GM12878 (cell line): Measurements from ENCODE around the gene MAPK8IP3. TPM values are rescaled to one million over a fixed set of nuclear protein-coding genes. Genes with fewer than 3 reads are reported as not detected.

Source experiments
- ATAC-seq: fragments of 200-7000 bp; cut with Tn5 transposase; 3 replicates; pipeline ENCODE4 v1.9.1; 2020; ENCODE audit warnings: mild to moderate bottlenecking, moderate library complexity
- BruUV-seq: library from RNA; stranded (reverse); fragments of 400-500 nt; replicated peaks from 2 replicates; lab custom pipeline; 2021; lab: Mats Ljungman, UMichigan
- CTCF ChIA-PET: fragments of 300-600 bp; sonication (Branson Sonifier 250); formaldehyde crosslinking; extraction: SDS; loops from one replicate; lab custom pipeline; 2021; ENCODE audit warnings: inconsistent platforms; lab: Yijun Ruan, JAX
- POLR2A ChIA-PET: fragments of 350-600 bp; formaldehyde crosslinking; extraction: SDS; loops from one replicate; lab custom pipeline; 2021; ENCODE audit warnings: inconsistent platforms; lab: Charles Lee
- RAD21 ChIA-PET: fragments of 300-600 bp; sonication (Branson Sonifier 250); formaldehyde crosslinking; loops from one replicate; lab custom pipeline; 2023; ENCODE audit warnings: antibody characterized with exemption; ENCODE audit not compliant: unreplicated experiment; lab: Charles Lee
- SMC1A ChIA-PET: fragments of 300-600 bp; sonication (Branson Sonifier 250); formaldehyde crosslinking; loops from one replicate; lab custom pipeline; 2023; ENCODE audit not compliant: unreplicated experiment, uncharacterized antibody; lab: Charles Lee
- DNase-seq: peaks from one replicate; pipeline ENCODE4 v3.0.0-alpha.2; 2011; ENCODE audit warnings: low read depth, low spot score
- FAIRE-seq: peaks from 3 replicates; lab custom pipeline; 2011; peaks lifted over from hg19 to GRCh38; lab: Jason Lieb, UNC
- H2AFZ ChIP-seq: 2 replicates; pipeline ENCODE4 v1.6.0; 2011; ENCODE audit warnings: low read depth, low read length, control low read depth; ENCODE audit not compliant: control insufficient read depth
- H3K27ac ChIP-seq: 2 replicates; pipeline ENCODE4 v1.5.1; 2011; ENCODE audit warnings: control low read depth; ENCODE audit not compliant: control insufficient read depth, insufficient read depth
- H3K27me3 ChIP-seq, 2 experiments: replicated peaks in 1 of 2; 2 replicates each; pipeline versions ENCODE4 v1.6.0 to v1.6.1; 2011; ENCODE audit warnings: low read length in 1 of 2; ENCODE audit not compliant: control insufficient read depth in 2 of 2, insufficient read depth in 2 of 2
- H3K36me3 ChIP-seq, 2 experiments: 2 replicates each; pipeline ENCODE4 v1.5.1; 2011; ENCODE audit warnings: low read length in 1 of 2; ENCODE audit not compliant: control insufficient read depth in 2 of 2, insufficient read depth in 2 of 2
- H3K4me1 ChIP-seq: 2 replicates; pipeline ENCODE4 v1.6.1; 2011; ENCODE audit warnings: mild to moderate bottlenecking, low read length, moderate library complexity, mixed read lengths; ENCODE audit not compliant: control insufficient read depth, insufficient read depth
- H3K4me2 ChIP-seq: 2 replicates; pipeline ENCODE4 v1.6.0; 2011; ENCODE audit warnings: control low read depth; ENCODE audit not compliant: control insufficient read depth, insufficient read depth
- H3K4me3 ChIP-seq: fragments of 200-600 bp; sonication (generic); 2 replicates; pipeline ENCODE4 v1.5.1; 2016
- H3K79me2 ChIP-seq: 2 replicates; pipeline ENCODE4 v1.6.0; 2011; ENCODE audit warnings: low read length; ENCODE audit not compliant: control insufficient read depth, insufficient read depth
- H3K9ac ChIP-seq: 2 replicates; pipeline ENCODE4 v1.8.0; 2011; ENCODE audit warnings: low read length, control low read depth, mixed read lengths; ENCODE audit not compliant: control insufficient read depth, insufficient read depth
- H3K9me3 ChIP-seq: replicated peaks from 3 replicates; pipeline ENCODE4 v1.5.1; 2011; ENCODE audit warnings: mild to moderate bottlenecking, low read length; ENCODE audit not compliant: control insufficient read depth, insufficient read depth
- H4K20me1 ChIP-seq: 2 replicates; pipeline ENCODE4 v1.6.0; 2011; ENCODE audit not compliant: control insufficient read depth, insufficient read depth
- ATF2 ChIP-seq: IDR thresholded peaks from 2 replicates; pipeline ENCODE4 v1.6.1; 2012; ENCODE audit warnings: low read length, inconsistent platforms
- ATF7 ChIP-seq: fragments of 450-650 bp; IDR thresholded peaks from 2 replicates; pipeline ENCODE4 v1.6.1; 2016; ENCODE audit warnings: low read depth, mild to moderate bottlenecking
- BCL11A ChIP-seq: IDR thresholded peaks from 2 replicates; pipeline ENCODE4 v1.6.1; 2011; ENCODE audit warnings: low read depth, low read length
- CBX5 ChIP-seq: sonication (generic); IDR thresholded peaks from 2 replicates; pipeline ENCODE4 v1.6.1; 2016; ENCODE audit warnings: low read depth, moderate library complexity, mild to moderate bottlenecking, inconsistent platforms
- CEBPB ChIP-seq, 2 experiments: fragments of 150-350 bp in 1 of 2; IDR thresholded peaks; 2 replicates each; pipeline ENCODE4 v1.6.1; 2012 to 2014; ENCODE audit warnings: low read depth in 2 of 2, low read length in 2 of 2, borderline replicate concordance in 1 of 2, inconsistent platforms in 1 of 2
- CHD1 ChIP-seq: IDR thresholded peaks from 2 replicates; pipeline ENCODE4 v1.6.1; 2012; ENCODE audit warnings: low read depth, low read length, improper control_type of control experiment
- CREM ChIP-seq: IDR thresholded peaks from 2 replicates; pipeline ENCODE4 v1.6.1; 2014; ENCODE audit warnings: antibody characterized with exemption, low read depth
- EED ChIP-seq: sonication (generic); IDR thresholded peaks from 2 replicates; pipeline ENCODE4 v1.6.1; 2016; ENCODE audit warnings: antibody characterized with exemption, low read depth
- FOXK2 ChIP-seq: fragments of 450-650 bp; IDR thresholded peaks from 2 replicates; pipeline ENCODE4 v1.6.1; 2017; ENCODE audit warnings: mild to moderate bottlenecking, moderate library complexity
- FOXM1 ChIP-seq: IDR thresholded peaks from 2 replicates; pipeline ENCODE4 v1.6.1; 2012; ENCODE audit warnings: low read depth, mild to moderate bottlenecking, inconsistent platforms, low read length, moderate library complexity
- GATAD2B ChIP-seq: fragments of 450-650 bp; conservative IDR thresholded peaks from 2 replicates; pipeline ENCODE4 v1.6.1; 2017; ENCODE audit warnings: low read depth, mild to moderate bottlenecking, moderate library complexity
- HDAC2 ChIP-seq: fragments of 200-600 bp; sonication (generic); IDR thresholded peaks from 2 replicates; pipeline ENCODE4 v1.6.1; 2017
- JUNB ChIP-seq: IDR thresholded peaks from 2 replicates; pipeline ENCODE4 v1.6.1; 2016; ENCODE audit warnings: antibody characterized with exemption, mild to moderate bottlenecking
- LARP7 ChIP-seq: fragments of 450-650 bp; IDR thresholded peaks from 2 replicates; pipeline ENCODE4 v1.6.1; 2017; ENCODE audit warnings: mild to moderate bottlenecking
- PAX5 ChIP-seq: IDR thresholded peaks from 2 replicates; pipeline ENCODE4 v1.6.1; 2011; ENCODE audit warnings: low read depth, low read length, borderline replicate concordance
- RELB ChIP-seq: fragments of 450-650 bp; IDR thresholded peaks from 2 replicates; pipeline ENCODE4 v1.6.1; 2017; ENCODE audit warnings: low read depth, mild to moderate bottlenecking, moderate library complexity
- SMAD5 ChIP-seq: IDR thresholded peaks from 2 replicates; pipeline ENCODE4 v1.6.1; 2016; ENCODE audit warnings: antibody characterized with exemption, low read depth
- ZNF207 ChIP-seq: fragments of 450-650 bp; IDR thresholded peaks from 2 replicates; pipeline ENCODE4 v1.6.1; 2014; ENCODE audit warnings: antibody characterized with exemption, mild to moderate bottlenecking, borderline replicate concordance
- ZNF24 ChIP-seq: fragments of 450-650 bp; IDR thresholded peaks from 2 replicates; pipeline ENCODE4 v1.6.1; 2017; ENCODE audit warnings: antibody characterized with exemption, mild to moderate bottlenecking
- WGBS: methylation state at CpG from one replicate; pipeline ENCODE4 v1.1.6; 2016; ENCODE audit warnings: low lambda C conversion rate; ENCODE audit not compliant: insufficient replicate concordance, insufficient coverage; ENCODE audit errors: missing lambda C conversion rate; 5-methylcytosine and 5-hydroxymethylcytosine counted together
- in situ Hi-C: fragments of 300-500 bp; cut with MboI; formaldehyde crosslinking; loops from 9 replicates; pipeline ENCODE4 v1.14.3; 2018; ENCODE audit warnings: mixed read lengths
- intact Hi-C: fragments of 100-400 bp; cut with micrococcal nuclease; formaldehyde crosslinking; loops from one replicate; pipeline ENCODE4 v1.14.2; 2022; ENCODE audit not compliant: unreplicated experiment
- polyA plus RNA-seq, 11 experiments: library from polyadenylated mRNA; depleted of rRNA in 4 of 11; unstranded in 6 of 11; stranded (reverse) in 5 of 11; fragments of >200 nt; fragmentation: Nextera tagmentation in 4 of 11; fragmentation: Illumina TruSeq in 1 of 11; extraction: Ambion mirVana in 4 of 11; extraction: Trizol in 1 of 11; gene quantifications; 1 replicate in 1 of 11; 2 replicates in 10 of 11; pipeline versions ENCODE4 v1.2.1 to v1.2.3, GENCODE V29; 2011 to 2016; ENCODE audit warnings: inconsistent platforms in 2 of 11, missing spikeins in 2 of 11, low read depth in 1 of 11
- total RNA-seq, 4 experiments: library from RNA; depleted of rRNA in 3 of 4; stranded (reverse); fragments of >200 nt in 3 of 4; fragmentation: Illumina TruSeq in 1 of 4; extraction: Trizol in 1 of 4; gene quantifications; 2 replicates each; pipeline versions ENCODE4 v1.2.1 to v1.2.3, GENCODE V29; 2013 to 2021

The MAPK8IP3 gene
- total and polyA plus RNA-seq, 10 of the 15 experiments (the other 5 are each of a cell fraction or from before 2014, with no cell fraction given): 0.06 to 67.9 (median 18.2) TPM

GRCh38 chr16:1817276-1817589 is 111.2 kb downstream of the MAPK8IP3 start:
- BruUV-seq: no TSS peak
- ChIA-PET POLR2A (no interaction called here), RAD21 (no interaction called here), SMC1A (no interaction called here), CTCF (no interaction called here)
- no peaks in the 10 kb centered on the region for H4K20me1 ChIP-seq
- FAIRE-seq (no peak), ATAC-seq (no peak), DNase-seq (no peak)
- intact Hi-C loops: no loop called here
- TF ChIP-seq ZNF24: no peak
- TF ChIP-seq ZNF207: no peak
- no peak overlapping the region for H2AFZ ChIP-seq
- H3K4me3 ChIP-seq: no peak overlapping the region
- H3K27me3 ChIP-seq: no peaks in the 10 kb centered on the region
- no peak overlapping the region for H3K4me2 ChIP-seq
- no peaks in the 10 kb centered on the region for H3K4me1 ChIP-seq
- H3K9me3 ChIP-seq: no peaks in the 10 kb centered on the region
- H3K36me3 ChIP-seq: no peaks in the 10 kb centered on the region; a peak in 2 of 4 replicates
- no peak overlapping the region for H3K9ac ChIP-seq
- in situ Hi-C loops: no loop called here
- H3K79me2 ChIP-seq: no peaks in the 10 kb centered on the region
- no peak overlapping the region for H3K27ac ChIP-seq
- WGBS: 96% methylated on average over 9 of the region's 9 CpGs

GRCh38 chr16:1817716-1818115 is 111.7 kb downstream of the MAPK8IP3 start:
- BruUV-seq: no TSS peak
- no peak for DNase-seq
- Histone ChIP-seq H3K9ac (no peak overlapping the region), H3K27ac (no peak overlapping the region), H3K36me3 (no peaks in the 10 kb centered on the region; a peak in 2 of 4 replicates), H2AFZ (no peak overlapping the region), H3K79me2 (no peaks in the 10 kb centered on the region), H3K9me3 (no peaks in the 10 kb centered on the region), H3K4me3 (no peak overlapping the region), H4K20me1 (no peaks in the 10 kb centered on the region), H3K4me2 (no peak overlapping the region), H3K4me1 (no peaks in the 10 kb centered on the region), H3K27me3 (no peaks in the 10 kb centered on the region)
- in situ Hi-C loops (no loop called here), intact Hi-C loops (no loop called here)
- ChIA-PET POLR2A (no interaction called here), RAD21 (no interaction called here), SMC1A (no interaction called here), CTCF (no interaction called here)
- no peak for TF ChIP-seq BCL11A
- TF ChIP-seq CREM: no peak
- no peak for TF ChIP-seq HDAC2
- no peak for TF ChIP-seq EED
- TF ChIP-seq SMAD5: no peak
- TF ChIP-seq PAX5: no peak
- no peak for TF ChIP-seq CEBPB (IDR thresholded peaks at IDR 0.05; ENCODE audit: borderline replicate concordance in 1 of 2, low read depth in 2 of 2, low read length in 2 of 2)
- no peak for TF ChIP-seq CBX5
- TF ChIP-seq CHD1: no peak
- no peak for TF ChIP-seq JUNB
- TF ChIP-seq ATF7: no peak
- TF ChIP-seq ATF2: no peak
- TF ChIP-seq FOXM1: no peak
- TF ChIP-seq LARP7: no peak
- TF ChIP-seq RELB: no peak
- no peak for TF ChIP-seq GATAD2B
- no peak for TF ChIP-seq FOXK2
- no peak for ATAC-seq
- FAIRE-seq: no peak
- WGBS: 90% methylated on average over 17 of the region's 17 CpGs
